ENCODE measurements around the gene DPP3.
"Not testable (repeated sequence)": the region's sequence is repeated elsewhere in the genome, so short reads cannot be mapped to it uniquely, and the experiment has no call there.

DPP3 gene

GRCh38 chr11:66539870-66540213, 59.6 kb downstream of the DPP3 start:
- DNase-seq, result no peak

- DNase-seq, result not testable (repeated sequence)
Measured at GRCh38 chr11:66540598-66540997, 60.4 kb downstream of the DPP3 start.

- DNase-seq, result no peak
Measured at GRCh38 chr11:66541892-66542291, 61.7 kb downstream of the DPP3 start.

- DNase-seq, result no peak
Measured at GRCh38 chr11:66542362-66542761, 62.1 kb downstream of the DPP3 start.

GRCh38 chr11:66543263-66544107, 63.3 kb downstream of the DPP3 start:
- DNase-seq, result peak; percentile 87

- not testable (repeated sequence) for DNase-seq
Measured at GRCh38 chr11:66544952-66545351, 64.7 kb downstream of the DPP3 start.

GRCh38 chr11:66545701-66546367, 65.6 kb downstream of the DPP3 start, which contains the start of gene ZDHHC24:
ZDHHC24 (minus strand) TSS chr11:66546048; CDS start chr11:66546003, 45 bp downstream.
- DNase-seq, result peak; percentile 92

GRCh38 chr11:66546368-66546965, 66.2 kb downstream of the DPP3 start, which contains the start of gene ACTN3:
ACTN3 (plus strand) TSS chr11:66546903; CDS start chr11:66546938, 35 bp downstream.
- no peak for DNase-seq

- no peak for DNase-seq
Measured at GRCh38 chr11:66546966-66547661, 66.9 kb downstream of the DPP3 start.

GRCh38 chr11:66547662-66548009, 67.4 kb downstream of the DPP3 start:
- no peak for DNase-seq

- no peak for DNase-seq
Measured at GRCh38 chr11:66548041-66548440, 67.8 kb downstream of the DPP3 start.

- DNase-seq, result no peak
Measured at GRCh38 chr11:66548774-66549630, 68.8 kb downstream of the DPP3 start.

GRCh38 chr11:66549696-66550095, 69.5 kb downstream of the DPP3 start:
- no peak for DNase-seq

- DNase-seq, result no peak
Measured at GRCh38 chr11:66550887-66551286, 70.7 kb downstream of the DPP3 start.

- DNase-seq, result no peak
Measured at GRCh38 chr11:66554602-66555001, 74.4 kb downstream of the DPP3 start.

GRCh38 chr11:66555416-66555815, 75.2 kb downstream of the DPP3 start:
- no peak for DNase-seq

- DNase-seq, result no peak
Measured at GRCh38 chr11:66556086-66556485, 75.9 kb downstream of the DPP3 start.

- DNase-seq, result no peak
Measured at GRCh38 chr11:66557733-66558326, 77.6 kb downstream of the DPP3 start.

All from KG1 (cell line).